SJCRH30 (cell line): ENCODE measurements around the gene AZGP1. TPM values are rescaled to one million over a fixed set of nuclear protein-coding genes. Genes with fewer than 3 reads are reported as not detected.
"Not testable (repeated sequence)": the region's sequence is repeated elsewhere in the genome, so short reads cannot be mapped to it uniquely, and the experiment has no call there.

Experiments used
- DNase-seq, 2 experiments: peaks; one replicate each; pipeline ENCODE4 v3.0.0-alpha.2; 2015 to 2020
- H3K27ac ChIP-seq: fragments of 250-450 bp; sonication (Bioruptor Pico); 2 replicates; pipeline ENCODE4 v1.5.1; 2020; ENCODE audit warnings: mild to moderate bottlenecking, moderate library complexity
- H3K27me3 ChIP-seq: fragments of 250-450 bp; sonication (Bioruptor Pico); 2 replicates; pipeline ENCODE4 v1.5.1; 2020; ENCODE audit warnings: mild to moderate bottlenecking, moderate library complexity
- H3K36me3 ChIP-seq: fragments of 250-450 bp; sonication (Bioruptor Pico); 2 replicates; pipeline ENCODE4 v1.5.1; 2020; ENCODE audit warnings: mild to moderate bottlenecking, moderate library complexity
- H3K4me1 ChIP-seq: fragments of 250-450 bp; sonication (Bioruptor Pico); 2 replicates; pipeline ENCODE4 v1.5.1; 2020; ENCODE audit warnings: mild to moderate bottlenecking, moderate library complexity
- H3K4me3 ChIP-seq: fragments of 250-450 bp; sonication (Bioruptor Pico); 2 replicates; pipeline ENCODE4 v1.5.1; 2020; ENCODE audit warnings: mild to moderate bottlenecking, moderate library complexity
- H3K9me3 ChIP-seq: fragments of 250-450 bp; sonication (Bioruptor Pico); replicated peaks from 2 replicates; pipeline ENCODE4 v1.5.1; 2020; ENCODE audit warnings: mild to moderate bottlenecking, moderate library complexity
- total RNA-seq: library from RNA; depleted of rRNA; stranded (reverse); fragments of >200 nt; shearing (Covaris generic); gene quantifications from 2 replicates; pipeline ENCODE4 v1.2.3, GENCODE V29; 2014

AZGP1 gene
- total RNA-seq, 1 experiment from 2014 or later, result not detected

- no peaks in the 10 kb centered on the region for H3K36me3 ChIP-seq
- no peak overlapping the region for H3K4me3 ChIP-seq
- DNase-seq, result peak in 1 of 2 experiments; percentile 10
- no peaks in the 10 kb centered on the region for H3K4me1 ChIP-seq
- H3K27me3 ChIP-seq, result no peaks in the 10 kb centered on the region
- no peak overlapping the region for H3K27ac ChIP-seq
- peaks cover 10% of the 10 kb centered on the region for H3K9me3 ChIP-seq
Observed at GRCh38 chr7:99949645-99950228, 26.1 kb downstream of the AZGP1 start.

DNA sequence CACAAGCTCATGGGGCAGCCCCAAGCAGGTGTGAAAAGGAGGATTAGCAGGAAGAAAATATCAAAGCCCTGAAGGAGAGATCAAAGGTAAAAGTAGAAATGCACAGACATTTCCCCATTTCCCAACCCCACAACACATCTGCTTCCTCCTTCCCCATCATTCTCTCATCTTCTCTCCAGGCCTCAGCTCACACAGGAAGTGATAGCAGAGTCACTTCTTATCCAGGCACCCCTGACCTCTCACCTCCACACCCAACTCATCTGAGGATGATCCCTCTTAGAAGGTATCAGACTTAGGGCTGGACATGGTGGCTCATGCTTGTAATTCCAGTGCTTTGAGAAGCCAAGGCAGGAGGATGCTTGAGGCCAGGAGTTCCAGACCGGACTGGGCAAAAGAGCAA is 28.2 kb downstream of the AZGP1 start:
- Histone ChIP-seq H3K4me3 (no peak overlapping the region), H3K4me1 (no peaks in the 10 kb centered on the region), H3K27ac (no peak overlapping the region), H3K9me3 (peaks cover 10% of the 10 kb centered on the region), H3K36me3 (no peaks in the 10 kb centered on the region), H3K27me3 (no peaks in the 10 kb centered on the region)
- DNase-seq, result no peak

- H3K9me3 ChIP-seq, result no peaks in the 10 kb centered on the region
- no peak for DNase-seq
- H3K36me3 ChIP-seq, result no peaks in the 10 kb centered on the region
- no peak overlapping the region for H3K27ac ChIP-seq
- H3K27me3 ChIP-seq, result no peaks in the 10 kb centered on the region
- H3K4me3 ChIP-seq, result no peak overlapping the region
- no peaks in the 10 kb centered on the region for H3K4me1 ChIP-seq
Observed at GRCh38 chr7:99944497-99945070, 31.2 kb downstream of the AZGP1 start.

DNA sequence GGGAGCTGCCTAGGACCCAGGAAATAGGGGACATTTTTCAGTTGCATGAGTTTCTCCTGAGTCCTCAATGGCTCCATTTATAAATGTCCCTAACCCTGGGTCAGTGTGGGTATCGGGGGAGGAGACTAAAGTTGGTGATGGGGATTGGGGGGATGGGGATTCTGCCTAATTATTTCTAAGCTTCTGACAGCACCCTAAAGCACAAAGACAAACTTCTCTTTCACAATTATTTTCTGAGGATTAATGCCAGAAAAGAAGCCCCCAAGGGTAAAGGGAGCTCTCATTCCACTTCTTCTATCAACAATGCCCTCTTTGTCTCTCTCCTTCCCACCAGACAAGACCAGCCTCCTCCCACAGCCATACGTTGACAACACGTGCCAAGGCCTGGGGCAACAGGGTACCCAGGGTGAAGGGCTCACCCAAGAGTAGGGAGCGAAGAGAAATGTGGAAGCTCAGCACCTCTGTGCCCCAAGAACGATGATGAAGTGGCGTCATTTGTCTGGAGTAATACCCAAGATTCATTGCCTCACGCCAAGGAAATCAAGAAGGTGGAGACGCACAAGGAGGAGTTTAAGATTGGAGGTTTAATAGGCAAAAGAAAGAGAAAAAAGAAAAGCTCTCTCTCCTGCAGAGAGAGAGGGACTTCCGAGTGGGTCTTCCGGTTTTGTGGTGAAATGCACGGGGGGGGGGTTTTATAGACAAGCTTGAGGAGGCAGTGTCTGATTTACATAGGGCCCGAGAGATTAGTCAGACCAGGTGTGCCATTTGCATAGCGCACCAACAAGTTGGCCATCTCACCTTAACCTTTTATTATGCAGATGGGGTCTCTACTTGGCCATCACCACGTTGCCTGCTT is 32.0 kb downstream of the AZGP1 start:
- DNase-seq, result peak; percentile 43 to 63
- H3K36me3 ChIP-seq, result no peaks in the 10 kb centered on the region
- H3K4me3 ChIP-seq, result peak overlapping the region; percentile 16; the same call in 1 of the 2 replicates
- H3K27ac ChIP-seq, result no peak overlapping the region
- H3K9me3 ChIP-seq, result no peaks in the 10 kb centered on the region; the same call in 1 of the 2 replicates
- H3K27me3 ChIP-seq, result no peaks in the 10 kb centered on the region
- no peaks in the 10 kb centered on the region for H3K4me1 ChIP-seq

DNA sequence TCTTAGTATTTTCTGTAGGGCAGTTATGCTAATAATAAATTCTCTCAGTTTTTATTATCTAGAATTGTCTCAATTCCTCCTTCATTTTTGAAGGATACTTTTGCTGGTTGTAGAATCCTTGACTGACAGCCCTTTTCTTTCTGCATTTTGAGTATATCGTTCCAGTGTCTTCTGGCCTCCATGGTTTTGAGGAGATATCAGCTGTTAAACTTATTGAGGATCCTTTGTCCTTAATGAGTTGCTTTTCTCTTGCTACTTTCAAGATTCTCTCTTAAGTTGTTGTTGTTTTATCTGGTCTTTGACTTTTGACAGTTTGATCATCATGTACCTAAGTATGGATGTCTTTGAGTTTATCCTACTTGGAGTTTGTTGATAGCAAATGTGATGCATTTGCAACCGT is 37.5 kb downstream of the AZGP1 start:
- Histone ChIP-seq H3K27me3 (peaks cover 3% of the 10 kb centered on the region; the same call in 1 of the 2 replicates), H3K4me3 (no peak overlapping the region), H3K27ac (no peak overlapping the region), H3K4me1 (no peaks in the 10 kb centered on the region), H3K36me3 (no peaks in the 10 kb centered on the region), H3K9me3 (no peaks in the 10 kb centered on the region; the same call in 1 of the 2 replicates)
- DNase-seq, result no peak

GRCh38 chr7:99935009-99935408 is 40.8 kb downstream of the AZGP1 start:
- not testable (repeated sequence) for H3K4me3 ChIP-seq, H3K27me3 ChIP-seq, H3K9me3 ChIP-seq, H3K36me3 ChIP-seq, DNase-seq, H3K27ac ChIP-seq, H3K4me1 ChIP-seq

DNA sequence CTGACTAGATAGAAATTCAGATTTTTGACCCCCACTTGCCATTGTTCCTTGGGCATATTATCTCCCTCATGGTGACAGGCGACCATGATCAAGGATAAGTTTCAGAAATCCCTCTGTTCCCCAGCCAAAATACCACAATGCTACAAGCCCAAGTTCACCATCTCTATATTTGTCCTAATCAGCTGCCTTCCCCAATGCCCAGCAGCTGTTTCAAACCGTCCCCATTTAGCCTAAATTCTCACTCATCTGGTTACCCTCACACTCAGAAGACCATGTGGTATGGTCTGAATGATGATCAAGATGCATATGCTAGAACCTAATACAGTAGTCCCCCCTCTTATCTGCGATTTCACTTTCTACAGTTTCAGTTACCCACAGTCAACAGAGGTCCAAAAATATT is 45.5 kb downstream of the AZGP1 start:
- no peaks in the 10 kb centered on the region for H3K36me3 ChIP-seq
- peaks cover 21% of the 10 kb centered on the region for H3K27me3 ChIP-seq
- H3K4me3 ChIP-seq, result no peak overlapping the region
- H3K4me1 ChIP-seq, result no peaks in the 10 kb centered on the region
- no peaks in the 10 kb centered on the region for H3K9me3 ChIP-seq
- DNase-seq, result no peak
- H3K27ac ChIP-seq, result no peak overlapping the region

GRCh38 chr7:99929730-99930053 is 46.1 kb downstream of the AZGP1 start:
- peak overlapping the region; percentile 50 for H3K4me3 ChIP-seq
- H3K27me3 ChIP-seq, result peaks cover 21% of the 10 kb centered on the region
- H3K36me3 ChIP-seq, result no peaks in the 10 kb centered on the region
- no peak for DNase-seq
- H3K4me1 ChIP-seq, result no peaks in the 10 kb centered on the region
- H3K9me3 ChIP-seq, result no peaks in the 10 kb centered on the region
- no peak overlapping the region for H3K27ac ChIP-seq

DNA sequence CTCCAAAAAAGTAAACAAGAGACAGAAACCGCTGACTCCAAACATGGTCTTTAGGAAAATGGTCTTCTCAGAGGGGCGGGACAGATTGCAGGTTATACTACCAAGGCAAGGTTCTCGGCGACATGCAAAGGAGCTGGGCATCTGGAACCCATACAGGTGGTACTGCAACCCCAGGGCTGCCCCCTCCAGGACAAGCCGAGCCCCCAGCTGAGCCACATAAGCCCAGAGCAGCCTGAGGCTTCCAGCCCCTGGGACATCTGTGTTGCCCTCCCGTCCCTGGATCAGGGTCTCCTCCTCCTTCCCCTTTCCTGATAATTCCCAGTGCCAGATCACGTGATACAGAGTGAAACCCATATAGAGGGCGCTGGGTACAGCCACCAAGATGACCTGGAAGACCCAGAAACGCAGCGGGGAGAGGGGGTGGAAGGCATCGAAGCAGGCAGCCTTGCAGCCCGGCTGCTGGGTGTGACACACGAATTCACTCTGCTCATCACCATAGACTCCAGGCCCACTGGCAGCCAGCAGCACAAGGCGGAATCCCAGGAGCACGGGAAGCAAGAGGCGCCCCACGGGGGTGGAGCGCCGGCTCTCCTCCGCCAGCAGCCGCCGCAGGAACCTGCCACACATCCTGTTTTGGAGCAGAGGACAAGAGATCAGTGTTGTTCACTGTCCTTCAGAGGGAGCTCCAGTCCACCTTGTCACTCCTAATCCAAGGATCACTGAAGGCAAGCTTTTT is 46.7 kb downstream of the AZGP1 start, which contains the start of gene GJC3:
GJC3 (minus strand) TSS at position 627 of the 736 bp plus-strand sequence; CDS start at position 627, 0 bp downstream.
- Histone ChIP-seq H3K9me3 (no peaks in the 10 kb centered on the region), H3K4me3 (peak within 1 kb of the TSS; percentile 50), H3K4me1 (no peaks in the 10 kb centered on the region), H3K27ac (no peak within 1 kb of the TSS), H3K36me3 (no peaks in the 10 kb centered on the region), H3K27me3 (peaks cover 21% of the 10 kb centered on the region)
- peak; percentile 47 to 65 for DNase-seq

GRCh38 chr7:99928188-99928587 is 47.6 kb downstream of the AZGP1 start:
- peaks cover 21% of the 10 kb centered on the region for H3K27me3 ChIP-seq
- H3K9me3 ChIP-seq, result no peaks in the 10 kb centered on the region
- no peaks in the 10 kb centered on the region for H3K36me3 ChIP-seq
- no peak overlapping the region for H3K4me3 ChIP-seq
- no peaks in the 10 kb centered on the region for H3K4me1 ChIP-seq
- no peak overlapping the region for H3K27ac ChIP-seq
- no peak for DNase-seq

- DNase-seq, result no peak
- H3K9me3 ChIP-seq, result no peaks in the 10 kb centered on the region
- H3K4me1 ChIP-seq, result no peaks in the 10 kb centered on the region
- no peaks in the 10 kb centered on the region for H3K36me3 ChIP-seq
- no peak overlapping the region for H3K4me3 ChIP-seq
- H3K27me3 ChIP-seq, result peaks cover 20% of the 10 kb centered on the region
- H3K27ac ChIP-seq, result no peak overlapping the region
Observed at GRCh38 chr7:99927536-99927935, 48.3 kb downstream of the AZGP1 start.

- H3K27ac ChIP-seq, result no peak overlapping the region
- H3K4me3 ChIP-seq, result no peak overlapping the region
- H3K36me3 ChIP-seq, result no peaks in the 10 kb centered on the region
- DNase-seq, result no peak
- no peaks in the 10 kb centered on the region for H3K4me1 ChIP-seq
- peaks cover 16% of the 10 kb centered on the region for H3K27me3 ChIP-seq
- H3K9me3 ChIP-seq, result no peaks in the 10 kb centered on the region
Observed at GRCh38 chr7:99926321-99926720, 49.5 kb downstream of the AZGP1 start.

GRCh38 chr7:99923200-99923599 is 52.6 kb downstream of the AZGP1 start:
- Histone ChIP-seq H3K36me3 (no peaks in the 10 kb centered on the region), H3K27ac (no peak overlapping the region), H3K4me3 (no peak overlapping the region), H3K4me1 (peaks cover 2% of the 10 kb centered on the region; the same call in 1 of the 2 replicates), H3K9me3 (0 out of 2 replicates have a peak, but pooled peaks cover 3% of the 10 kb centered on the region), H3K27me3 (peaks cover 9% of the 10 kb centered on the region; the same call in 1 of the 2 replicates)
- DNase-seq, result no peak

DNA sequence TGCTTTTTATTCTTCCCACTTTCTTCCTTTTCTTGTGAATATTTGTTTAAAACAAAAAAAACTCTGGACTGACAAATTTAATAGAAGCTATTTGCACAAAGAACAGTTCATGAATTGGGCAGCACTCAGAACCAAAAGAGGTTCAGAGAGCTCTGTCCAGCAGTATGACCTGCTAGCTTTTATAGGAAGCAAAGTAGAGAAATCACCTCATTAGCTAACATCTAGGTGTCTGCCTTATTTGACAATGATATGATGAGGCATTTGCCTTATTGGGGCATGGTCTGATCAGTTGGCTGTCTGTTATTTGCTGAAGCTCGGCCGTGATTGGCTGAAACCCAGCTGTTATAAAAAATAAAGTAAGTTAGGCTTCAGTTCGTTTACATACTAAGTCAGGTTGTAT is 55.7 kb downstream of the AZGP1 start:
- Histone ChIP-seq H3K4me1 (peaks cover 7% of the 10 kb centered on the region; the same call in 1 of the 2 replicates), H3K4me3 (peak overlapping the region; percentile 74), H3K9me3 (0 out of 2 replicates have a peak, but pooled peaks cover 3% of the 10 kb centered on the region), H3K36me3 (peaks cover 8% of the 10 kb centered on the region), H3K27ac (no peak overlapping the region; the same call in 1 of the 2 replicates), H3K27me3 (no peaks in the 10 kb centered on the region)
- DNase-seq, result peak in 1 of 2 experiments; percentile 18
